H1 (cell line): ENCODE results near the gene CAPN1. TPM values are rescaled to one million over a fixed set of nuclear protein-coding genes. Genes with fewer than 3 reads are reported as not detected.

Experiments
- ASH2L ChIP-seq: fragments of 200-600, 300-600 bp; sonication (generic); IDR thresholded peaks from one replicate; pipeline ENCODE4 v1.7.1; 2017; ENCODE audit warnings: low read length
- CEBPB ChIP-seq: IDR thresholded peaks from 2 replicates; pipeline ENCODE4 v1.6.1; 2012; ENCODE audit warnings: low read depth, low read length
- CHD7 ChIP-seq: fragments of 300-600 bp; sonication (generic); IDR thresholded peaks from 2 replicates; pipeline ENCODE4 v1.7.1; 2012; ENCODE audit warnings: low read length, moderate library complexity, mild to moderate bottlenecking, inconsistent platforms; ENCODE audit not compliant: insufficient replicate concordance
- EZH2 ChIP-seq: fragments of 200-600 bp; sonication (generic); IDR thresholded peaks from 2 replicates; pipeline ENCODE4 v1.7.1; 2012; ENCODE audit warnings: low read depth, mild to moderate bottlenecking, moderate library complexity, low read length, inconsistent platforms; ENCODE audit not compliant: severe bottlenecking
- KDM1A ChIP-seq: fragments of 200-600, 300-600 bp; sonication (generic); IDR thresholded peaks from 2 replicates; pipeline ENCODE4 v1.7.1; 2016; ENCODE audit warnings: mild to moderate bottlenecking, low read length, borderline replicate concordance
- KDM4A ChIP-seq: IDR thresholded peaks from one replicate; pipeline ENCODE4 v1.7.1; 2012; ENCODE audit warnings: low read depth, mild to moderate bottlenecking, moderate library complexity, low read length, inconsistent platforms; ENCODE audit not compliant: severe bottlenecking
- POLR2A ChIP-seq, 2 experiments: IDR thresholded peaks; 1 replicate in 1 of 2; 2 replicates in 1 of 2; pipeline ENCODE4 v1.6.1; 2011; ENCODE audit warnings: low read depth in 2 of 2, low read length in 2 of 2, mild to moderate bottlenecking in 2 of 2; ENCODE audit errors: control extremely low read depth in 1 of 2
- RNF2 ChIP-seq: fragments of 200-900, 300-1000 bp; sonication (generic); IDR thresholded peaks from 2 replicates; pipeline ENCODE4 v1.7.1; 2016; ENCODE audit warnings: borderline replicate concordance, low read depth, mild to moderate bottlenecking, antibody characterized with exemption, low read length; ENCODE audit not compliant: poor library complexity, severe bottlenecking; ENCODE audit errors: missing control alignments
- SIRT6 ChIP-seq: IDR thresholded peaks from one replicate; pipeline ENCODE4 v1.7.1; 2012; ENCODE audit warnings: low read length, inconsistent platforms
- TAF1 ChIP-seq: IDR thresholded peaks from 2 replicates; pipeline ENCODE4 v1.6.1; 2011; ENCODE audit warnings: mild to moderate bottlenecking, low read depth, low read length
- polyA plus RNA-seq, 7 experiments: library from polyadenylated mRNA; depleted of rRNA in 3 of 7; stranded (reverse) in 5 of 7; unstranded in 2 of 7; fragments of >200 nt in 5 of 7; fragments of 200-250 nt in 2 of 7; gene quantifications; 1 replicate in 5 of 7; 2 replicates in 1 of 7; 4 replicates in 1 of 7; pipeline versions ENCODE4 v1.2.1 to v1.2.3, GENCODE V29; 2011 to 2013; ENCODE audit warnings: missing spikeins in 2 of 7, mixed read lengths in 2 of 7
- total RNA-seq: library from RNA; stranded (reverse); fragmentation: NEBNext Ultra II Directional; extraction: Animal tissue kit (Norgen Biotek cat#: 25700); gene quantifications from 2 replicates; pipeline ENCODE4 v1.2.1, GENCODE V29; 2021

Gene CAPN1
- total and polyA plus RNA-seq, 2 of the 8 experiments (the other 6 are each of a cell fraction or from before 2014, with no cell fraction given), result 194 to 233 TPM

GRCh38 chr11:65166893-65167292 is 14.8 kb upstream of the CAPN1 start (continued):
- no peak for TF ChIP-seq CHD7
- no peak for TF ChIP-seq POLR2A (IDR thresholded peaks at IDR 0.05; ENCODE audit: control extremely low read depth in 1 of 2, low read depth in 2 of 2, low read length in 2 of 2)
- no peak for TF ChIP-seq SIRT6
- TF ChIP-seq CEBPB, result no peak
- TF ChIP-seq ASH2L, result no peak
- no peak for TF ChIP-seq RNF2
- TF ChIP-seq KDM1A, result no peak
- TF ChIP-seq KDM4A, result no peak
- no peak for TF ChIP-seq EZH2
- TF ChIP-seq TAF1, result no peak
